GM18511 (cell line): ENCODE measurements around the gene ATP6V0B.

Source experiments
- ATAC-seq: cut with Tn5 transposase; IDR thresholded peaks from one replicate; pipeline ENCODE4 v1.9.1; 2021; ENCODE audit warnings: mild to moderate bottlenecking, moderate library complexity; ENCODE audit not compliant: unreplicated experiment

Gene ATP6V0B

GRCh38 chr1:43974443-43975248 lies at the start of gene ATP6V0B:
TSS of gene ATP6V0B (plus strand) at chr1:43974960. CDS start at chr1:43975041, 81 bp downstream.
- ATAC-seq: peak; percentile 67

GRCh38 chr1:43925846-43926245 lies 48.9 kb upstream of the ATP6V0B start:
- no peak for ATAC-seq

- ATAC-seq: no peak
Observed at GRCh38 chr1:43930168-43930948, 44.4 kb upstream of the ATP6V0B start.

- ATAC-seq: no peak
Observed at GRCh38 chr1:43930949-43931275, 43.8 kb upstream of the ATP6V0B start.

GRCh38 chr1:43931711-43932660 lies 42.8 kb upstream of the ATP6V0B start:
- no peak for ATAC-seq

- no peak for ATAC-seq
Observed at GRCh38 chr1:43932786-43933385, 41.9 kb upstream of the ATP6V0B start.

- no peak for ATAC-seq
Observed at GRCh38 chr1:43933386-43934100, 41.2 kb upstream of the ATP6V0B start, which contains the start of gene ARTN. TSS of gene ARTN (plus strand) at chr1:43933801. CDS start at chr1:43935657, 1,856 bp downstream.

GRCh38 chr1:43934101-43934985 lies 40.4 kb upstream of the ATP6V0B start:
- no peak for ATAC-seq

GRCh38 chr1:43934986-43935324 lies 39.8 kb upstream of the ATP6V0B start:
- ATAC-seq: no peak

- ATAC-seq: no peak
Observed at GRCh38 chr1:43935711-43936427, 38.9 kb upstream of the ATP6V0B start.

GRCh38 chr1:43936431-43937151 lies 38.2 kb upstream of the ATP6V0B start:
- ATAC-seq: no peak

- ATAC-seq: no peak
Observed at GRCh38 chr1:43937179-43937865, 37.4 kb upstream of the ATP6V0B start.

- ATAC-seq: no peak
Observed at GRCh38 chr1:43938383-43938782, 36.4 kb upstream of the ATP6V0B start.

- ATAC-seq: no peak
Observed at GRCh38 chr1:43938892-43939587, 35.7 kb upstream of the ATP6V0B start.

- ATAC-seq: no peak
Observed at GRCh38 chr1:43942411-43942810, 32.3 kb upstream of the ATP6V0B start.

- ATAC-seq: no peak
Observed at GRCh38 chr1:43944860-43945259, 29.9 kb upstream of the ATP6V0B start.
